Measurements from ENCODE around the gene ENTREP1.
"Not testable (repeated sequence)": the region's sequence is repeated elsewhere in the genome, so short reads cannot be mapped to it uniquely, and the experiment has no call there.

DNA sequence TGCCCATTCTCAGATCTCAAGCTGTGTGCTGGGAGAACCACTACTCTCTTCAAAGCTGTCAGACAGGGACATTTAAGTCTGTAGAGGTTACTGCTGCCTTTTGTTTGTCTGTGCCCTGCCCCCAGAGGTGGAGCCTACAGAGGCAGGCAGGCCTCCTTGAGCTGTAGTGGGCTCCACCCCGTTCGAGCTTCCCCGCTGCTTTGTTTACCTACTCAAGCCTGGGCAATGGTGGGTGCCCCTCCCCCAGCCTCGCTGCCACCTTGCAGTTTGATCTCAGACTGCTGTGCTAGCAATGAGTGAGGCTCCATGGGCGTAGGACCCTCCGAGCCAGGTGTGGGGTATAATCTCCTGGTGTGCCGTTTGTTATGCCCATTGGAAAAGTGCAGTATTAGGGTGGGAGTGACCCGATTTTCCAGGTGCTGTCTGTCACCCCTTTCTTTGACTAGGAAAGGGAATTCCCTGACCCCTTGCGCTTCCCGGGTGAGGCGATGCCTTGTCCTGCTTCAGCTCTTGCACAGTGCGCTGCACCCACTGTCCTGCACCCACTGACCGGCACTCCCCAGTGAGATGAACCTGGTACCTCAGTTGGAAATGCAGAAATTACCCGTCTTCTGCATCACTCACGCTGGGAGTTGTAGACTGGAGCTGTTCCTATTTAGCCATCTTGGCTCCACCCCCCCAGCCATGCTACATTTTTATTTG, 115.4 kb downstream of the ENTREP1 start:
- TF ChIP-seq CTCF, POLR2A (IDR thresholded peaks at IDR 0.05): not testable (repeated sequence)
